ENCODE measurements around the gene SLCO3A1. TPM values are rescaled to one million over a fixed set of nuclear protein-coding genes. Genes with fewer than 3 reads are reported as not detected.

Gene SLCO3A1
- total RNA-seq, 2 experiments from 2014 or later: 8.5 to 40.0 TPM

DNA sequence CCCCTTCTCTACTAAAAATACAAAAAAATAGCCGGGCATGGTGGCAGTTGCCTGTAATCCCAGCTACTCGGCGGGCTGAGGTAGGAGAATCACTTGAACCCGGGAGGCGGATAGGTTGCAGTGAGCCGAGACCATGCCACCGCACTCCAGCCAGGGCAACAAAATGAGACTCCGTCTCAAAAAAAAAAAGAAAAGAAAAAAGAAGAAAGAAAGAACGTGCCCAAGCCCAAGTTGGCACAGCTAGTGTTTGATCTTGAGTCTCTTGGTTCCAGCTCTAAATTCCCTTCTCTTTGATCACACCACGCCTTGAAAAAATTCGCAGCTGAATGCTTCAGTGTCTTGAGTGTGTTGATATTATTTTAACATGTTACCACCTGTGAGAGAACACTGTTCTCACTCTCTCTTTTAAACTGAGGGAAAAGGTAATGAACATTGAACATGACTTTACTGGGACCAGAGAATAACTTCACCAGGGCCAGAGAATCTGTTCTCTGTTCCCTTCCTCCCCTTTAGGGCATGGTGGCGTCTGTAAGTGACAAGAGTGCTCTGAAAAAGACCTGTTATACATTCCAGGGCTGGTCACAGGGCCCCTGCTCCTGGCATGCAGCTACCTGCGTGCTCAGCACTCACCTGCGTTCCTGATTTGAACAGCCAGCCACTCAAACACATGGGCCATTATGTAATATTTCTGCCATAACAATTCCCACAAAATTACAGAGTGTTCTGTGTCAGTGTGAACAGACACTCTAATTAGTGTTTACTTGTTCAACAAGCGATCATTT is 19.0 kb downstream of the SLCO3A1 start:
- H3K36me3 ChIP-seq (ENCODE audit: insufficient read depth, low read length): peaks cover 25% of the 10 kb centered on the region
- intact Hi-C loops (cut with micrococcal nuclease; ENCODE audit: unreplicated experiment): no loop called here
- H3K4me2 ChIP-seq (ENCODE audit: low read length): no peak overlapping the region
- H3K9me3 ChIP-seq (ENCODE audit: low read length): peaks cover 5% of the 10 kb centered on the region; the same call in 1 of the 2 replicates
- H4K20me1 ChIP-seq (ENCODE audit: insufficient read depth, low read length): no peaks in the 10 kb centered on the region; the same call in 1 of the 2 replicates
- POLR2A ChIA-PET: no interaction called here
- DNase-seq (ENCODE audit: low spot score): no peak
- CTCF ChIA-PET (ENCODE audit: unreplicated experiment): no interaction called here
- H3K4me3 ChIP-seq (ENCODE audit: low read depth, low read length, poor library complexity, severe bottlenecking): no peak overlapping the region
- BruUV-seq (replicated peaks): no TSS peak
- no peak for TF ChIP-seq EZH2phosphoT487 (IDR thresholded peaks at IDR 0.05; ENCODE audit: borderline replicate concordance, low read depth, low read length)
- TF ChIP-seq, protein P1, sequence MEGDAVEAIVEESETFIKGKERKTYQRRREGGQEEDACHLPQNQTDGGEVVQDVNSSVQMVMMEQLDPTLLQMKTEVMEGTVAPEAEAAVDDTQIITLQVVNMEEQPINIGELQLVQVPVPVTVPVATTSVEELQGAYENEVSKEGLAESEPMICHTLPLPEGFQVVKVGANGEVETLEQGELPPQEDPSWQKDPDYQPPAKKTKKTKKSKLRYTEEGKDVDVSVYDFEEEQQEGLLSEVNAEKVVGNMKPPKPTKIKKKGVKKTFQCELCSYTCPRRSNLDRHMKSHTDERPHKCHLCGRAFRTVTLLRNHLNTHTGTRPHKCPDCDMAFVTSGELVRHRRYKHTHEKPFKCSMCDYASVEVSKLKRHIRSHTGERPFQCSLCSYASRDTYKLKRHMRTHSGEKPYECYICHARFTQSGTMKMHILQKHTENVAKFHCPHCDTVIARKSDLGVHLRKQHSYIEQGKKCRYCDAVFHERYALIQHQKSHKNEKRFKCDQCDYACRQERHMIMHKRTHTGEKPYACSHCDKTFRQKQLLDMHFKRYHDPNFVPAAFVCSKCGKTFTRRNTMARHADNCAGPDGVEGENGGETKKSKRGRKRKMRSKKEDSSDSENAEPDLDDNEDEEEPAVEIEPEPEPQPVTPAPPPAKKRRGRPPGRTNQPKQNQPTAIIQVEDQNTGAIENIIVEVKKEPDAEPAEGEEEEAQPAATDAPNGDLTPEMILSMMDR (conservative IDR thresholded peaks at IDR 0.05; ENCODE audit: low read length): no peak
- H3K27ac ChIP-seq (ENCODE audit: low read depth, low read length, poor library complexity, severe bottlenecking): no peak overlapping the region
- H3K9me2 ChIP-seq (ENCODE audit: insufficient read depth, low read length): no peaks in the 10 kb centered on the region
- H2AFZ ChIP-seq (ENCODE audit: low read length): no peak overlapping the region
- H3K4me1 ChIP-seq (ENCODE audit: insufficient read depth, low read length, poor library complexity, severe bottlenecking): peaks cover 14% of the 10 kb centered on the region
- peaks cover 24% of the 10 kb centered on the region; the same call in 1 of the 2 replicates for H3K79me2 ChIP-seq (ENCODE audit: insufficient read depth, low read depth, low read length)

GRCh38 chr15:91873138-91873536 is 19.6 kb downstream of the SLCO3A1 start:
- H3K4me2 ChIP-seq (ENCODE audit: low read length): no peak overlapping the region
- peaks cover 9% of the 10 kb centered on the region for H3K4me1 ChIP-seq (ENCODE audit: insufficient read depth, low read length, poor library complexity, severe bottlenecking)
- no peak overlapping the region for H2AFZ ChIP-seq (ENCODE audit: low read length)
- intact Hi-C loops (cut with micrococcal nuclease; ENCODE audit: unreplicated experiment): no loop called here
- no peak for DNase-seq (ENCODE audit: low spot score)
- H3K36me3 ChIP-seq (ENCODE audit: insufficient read depth, low read length): peaks cover 25% of the 10 kb centered on the region
- peaks cover 5% of the 10 kb centered on the region; the same call in 1 of the 2 replicates for H3K9me3 ChIP-seq (ENCODE audit: low read length)
- ChIA-PET CTCF (ENCODE audit: unreplicated experiment) (no interaction called here), POLR2A (no interaction called here)
- H3K4me3 ChIP-seq (ENCODE audit: low read depth, low read length, poor library complexity, severe bottlenecking): no peak overlapping the region
- no peaks in the 10 kb centered on the region; the same call in 1 of the 2 replicates for H4K20me1 ChIP-seq (ENCODE audit: insufficient read depth, low read length)
- no TSS peak for BruUV-seq (replicated peaks)
- H3K27ac ChIP-seq (ENCODE audit: low read depth, low read length, poor library complexity, severe bottlenecking): no peak overlapping the region
- H3K79me2 ChIP-seq (ENCODE audit: insufficient read depth, low read depth, low read length): peaks cover 21% of the 10 kb centered on the region; the same call in 1 of the 2 replicates
- H3K9me2 ChIP-seq (ENCODE audit: insufficient read depth, low read length): no peaks in the 10 kb centered on the region
- no peak for TF ChIP-seq EZH2phosphoT487 (IDR thresholded peaks at IDR 0.05; ENCODE audit: borderline replicate concordance, low read depth, low read length)
- TF ChIP-seq, protein P1 (conservative IDR thresholded peaks at IDR 0.05; ENCODE audit: low read length): no peak

GRCh38 chr15:91874171-91874570 is 20.7 kb downstream of the SLCO3A1 start:
- H4K20me1 ChIP-seq (ENCODE audit: insufficient read depth, low read length): no peaks in the 10 kb centered on the region; the same call in 1 of the 2 replicates
- TF ChIP-seq, protein P1 (conservative IDR thresholded peaks at IDR 0.05; ENCODE audit: low read length): no peak
- TF ChIP-seq EZH2phosphoT487 (IDR thresholded peaks at IDR 0.05; ENCODE audit: borderline replicate concordance, low read depth, low read length): no peak
- CTCF ChIA-PET (ENCODE audit: unreplicated experiment): no interaction called here
- POLR2A ChIA-PET: no interaction called here
- H3K79me2 ChIP-seq (ENCODE audit: insufficient read depth, low read depth, low read length): peaks cover 21% of the 10 kb centered on the region; the same call in 1 of the 2 replicates
- H3K4me3 ChIP-seq (ENCODE audit: low read depth, low read length, poor library complexity, severe bottlenecking): no peak overlapping the region
- H3K9me2 ChIP-seq (ENCODE audit: insufficient read depth, low read length): no peaks in the 10 kb centered on the region
- peaks cover 9% of the 10 kb centered on the region for H3K4me1 ChIP-seq (ENCODE audit: insufficient read depth, low read length, poor library complexity, severe bottlenecking)
- peaks cover 25% of the 10 kb centered on the region for H3K36me3 ChIP-seq (ENCODE audit: insufficient read depth, low read length)
- H3K27ac ChIP-seq (ENCODE audit: low read depth, low read length, poor library complexity, severe bottlenecking): no peak overlapping the region
- DNase-seq (ENCODE audit: low spot score): no peak
- no TSS peak for BruUV-seq (replicated peaks)
- no peak overlapping the region for H3K4me2 ChIP-seq (ENCODE audit: low read length)
- intact Hi-C loops (cut with micrococcal nuclease; ENCODE audit: unreplicated experiment): no loop called here
- no peak overlapping the region for H2AFZ ChIP-seq (ENCODE audit: low read length)
- H3K9me3 ChIP-seq (ENCODE audit: low read length): peaks cover 5% of the 10 kb centered on the region; the same call in 1 of the 2 replicates
